HG03064 (cell line): Measurements from ENCODE around the gene GTF2IRD1.
"Not testable (repeated sequence)": the region's sequence is repeated elsewhere in the genome, so short reads cannot be mapped to it uniquely, and the experiment has no call there.

Source experiments
- ATAC-seq: cut with Tn5 transposase; IDR thresholded peaks from one replicate; pipeline ENCODE4 v1.9.1; 2021; ENCODE audit warnings: low read depth; ENCODE audit not compliant: unreplicated experiment

The GTF2IRD1 gene

DNA sequence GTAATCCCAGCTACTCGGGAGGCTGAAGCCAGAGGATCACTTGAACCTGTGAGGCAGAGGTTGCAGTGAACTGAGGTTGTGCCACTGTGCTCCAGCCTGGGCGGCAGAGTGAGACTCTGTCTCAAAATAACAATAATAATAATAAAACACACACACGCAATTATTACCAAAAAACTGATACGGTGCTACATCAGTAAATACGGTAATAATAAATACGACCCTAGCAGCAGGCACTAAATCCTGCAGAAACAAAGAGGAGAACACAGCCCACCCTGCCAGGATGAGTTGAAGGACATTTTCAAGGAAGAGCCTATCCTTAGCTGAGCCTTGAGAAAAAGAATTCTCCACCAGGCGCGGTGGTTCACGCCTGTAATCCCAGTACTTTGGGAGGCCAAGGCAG is 169.4 kb downstream of the GTF2IRD1 start:
- no peak for ATAC-seq

DNA sequence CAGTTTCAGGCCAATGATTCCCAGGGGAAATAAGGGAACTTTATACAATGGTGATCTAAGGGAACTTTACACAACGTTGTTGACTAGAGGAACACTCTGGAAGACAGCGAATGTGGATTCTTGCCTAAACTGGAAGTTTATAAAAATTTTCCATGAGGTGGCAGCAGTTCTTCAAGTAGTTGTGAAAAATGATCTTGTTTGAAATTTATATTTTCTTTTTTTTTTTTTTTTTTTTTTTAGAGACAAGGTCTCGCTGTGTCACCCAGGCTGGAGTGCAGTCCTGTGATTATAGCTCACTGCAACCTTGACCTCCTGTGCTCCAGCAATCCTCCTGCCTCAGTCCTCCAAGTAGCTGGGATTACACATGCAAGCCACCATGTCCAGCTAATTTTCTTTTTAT is 171.7 kb downstream of the GTF2IRD1 start:
- no peak for ATAC-seq

DNA sequence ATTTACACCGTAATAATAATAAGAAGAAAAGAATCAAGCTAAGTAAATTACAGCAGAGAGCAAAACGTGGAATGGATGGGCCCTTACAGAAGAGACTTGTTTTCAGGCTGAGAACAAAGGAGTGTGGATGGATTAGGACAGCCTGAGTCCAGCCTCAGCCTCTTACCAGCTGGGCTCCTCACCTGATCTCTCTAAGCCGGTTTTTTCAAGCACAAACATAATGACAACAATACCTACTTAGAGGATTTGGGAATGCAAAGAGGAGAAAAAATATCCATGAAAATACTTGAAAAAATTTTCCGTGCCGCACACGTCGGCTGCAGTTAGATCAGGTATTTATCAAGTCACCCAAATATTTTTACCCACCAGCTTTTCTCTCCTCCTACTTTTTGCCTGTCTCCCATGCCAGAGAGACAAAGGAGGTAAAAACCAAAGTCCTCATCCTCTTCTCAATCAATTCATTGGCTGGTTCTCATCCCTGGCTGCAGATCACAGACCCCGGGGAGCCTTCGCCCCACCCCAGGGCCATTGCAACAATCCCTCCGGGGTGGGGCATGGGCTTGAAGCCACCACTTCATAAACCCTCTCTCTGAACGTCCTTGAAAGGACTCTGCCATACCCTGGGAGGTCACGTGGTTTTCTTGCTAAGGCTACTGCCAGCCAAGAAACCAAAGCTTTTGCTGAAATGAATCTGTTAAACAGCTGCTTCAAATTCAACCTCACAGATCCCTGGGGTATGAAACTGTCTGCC is 174.1 kb downstream of the GTF2IRD1 start:
- ATAC-seq, result no peak

DNA sequence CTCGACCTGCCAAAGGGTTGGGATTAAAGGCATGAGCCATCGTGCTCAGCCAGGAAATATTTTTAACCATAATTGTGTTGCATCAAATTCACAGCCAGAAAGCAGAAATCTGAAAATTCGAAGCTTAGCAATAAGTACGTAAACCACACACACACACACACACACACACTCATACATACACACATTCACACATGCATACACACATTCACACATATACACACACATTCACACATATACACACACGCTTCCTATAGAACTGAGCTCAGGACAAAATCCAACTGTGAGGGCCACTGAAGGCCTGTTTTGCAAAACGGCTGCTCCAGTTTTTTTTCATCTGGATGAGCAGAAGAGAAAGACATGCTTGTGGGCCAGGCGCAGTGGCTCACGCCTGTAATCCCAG is 178.8 kb downstream of the GTF2IRD1 start:
- no peak for ATAC-seq

DNA sequence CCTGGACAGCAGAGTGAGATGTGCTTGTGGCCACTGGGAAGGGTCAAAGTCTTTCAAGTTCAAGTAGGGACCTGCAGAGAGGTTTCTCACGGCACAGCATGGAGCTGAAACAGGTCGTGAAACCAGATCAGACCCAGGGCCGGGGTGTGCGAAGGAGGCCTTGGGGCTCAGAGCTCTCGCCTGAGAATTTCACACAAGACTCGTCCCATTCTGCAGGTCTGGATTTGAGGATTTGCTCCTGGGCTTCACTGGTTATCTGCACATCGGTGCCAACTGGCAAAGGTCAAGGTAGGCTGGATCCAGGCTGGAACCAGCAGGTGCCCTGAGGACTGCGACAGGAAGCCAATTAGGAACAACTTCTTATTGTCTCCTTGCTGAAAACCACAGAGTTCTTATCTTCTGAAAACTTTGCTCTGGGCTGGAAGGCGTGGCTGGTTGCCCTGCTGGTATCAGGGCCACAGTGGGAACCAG is 179.8 kb downstream of the GTF2IRD1 start:
- no peak for ATAC-seq

DNA sequence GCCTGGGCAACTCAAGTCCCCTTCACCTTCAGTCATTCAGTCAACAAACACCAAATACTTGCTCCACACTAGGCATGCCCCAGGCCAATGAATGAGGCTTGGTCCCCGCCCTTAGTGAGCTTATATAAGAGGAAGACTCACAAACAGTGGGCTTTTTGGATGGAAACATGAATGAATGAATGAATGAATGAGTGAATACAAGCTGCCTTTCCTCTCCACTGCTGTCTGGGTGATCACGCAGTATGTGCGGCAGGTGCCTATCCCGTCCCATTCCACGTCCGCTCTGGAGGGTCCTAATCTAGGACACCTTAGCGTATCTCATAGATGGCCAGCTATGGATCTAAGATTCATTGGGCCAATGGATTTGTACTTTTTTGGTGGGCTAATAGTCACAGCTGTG is 184.0 kb downstream of the GTF2IRD1 start:
- no peak for ATAC-seq

DNA sequence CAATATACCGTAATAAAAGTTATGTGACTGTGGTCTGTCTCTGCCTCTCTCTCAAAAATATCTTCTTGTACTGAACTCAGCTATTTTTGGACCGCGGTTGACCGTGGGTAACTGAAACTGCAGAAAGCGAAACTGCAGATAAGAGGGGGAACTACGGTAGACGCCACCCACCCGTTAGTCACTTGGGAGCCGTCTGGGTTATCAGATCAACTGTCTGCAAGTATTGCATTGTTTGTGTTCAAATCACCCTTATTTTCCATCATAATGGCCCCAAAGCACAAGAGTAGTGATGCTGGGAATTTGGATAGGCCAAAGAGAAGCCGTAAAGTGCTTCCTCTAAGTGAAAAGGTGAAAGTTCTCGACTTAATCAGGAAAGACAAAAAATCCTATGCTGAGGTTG is 196.3 kb downstream of the GTF2IRD1 start:
- ATAC-seq, result peak; percentile 49

DNA sequence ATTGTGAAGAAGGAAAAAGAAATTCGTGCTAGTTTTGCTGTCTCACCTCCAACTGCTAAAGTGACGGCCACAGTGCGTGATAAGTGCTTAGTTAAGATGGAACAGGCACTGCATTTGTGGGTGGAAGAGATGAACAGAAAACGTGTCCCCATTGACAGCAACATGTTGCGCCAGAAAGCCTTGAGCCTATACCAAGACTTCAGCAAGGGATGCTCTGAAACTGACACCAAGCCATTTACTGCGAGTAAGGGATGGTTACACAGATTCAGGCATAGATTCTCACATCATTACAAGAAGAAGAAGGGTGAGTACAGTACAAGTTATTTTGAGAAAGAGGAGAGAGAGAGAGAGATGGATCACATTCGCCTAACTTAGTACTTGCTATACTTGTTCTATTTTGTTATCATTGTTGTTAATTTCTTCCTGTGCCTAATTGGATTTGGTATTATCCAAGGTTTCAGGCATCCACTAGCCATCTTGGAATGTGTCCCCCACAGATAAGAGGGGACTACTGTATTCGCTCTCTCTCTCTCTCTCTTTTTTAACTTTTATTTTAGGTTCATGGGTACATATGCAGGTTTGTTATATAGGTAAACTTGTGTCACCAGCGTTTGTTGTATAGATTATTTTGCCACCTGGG is 196.9 kb downstream of the GTF2IRD1 start:
- peak; percentile 56 for ATAC-seq

DNA sequence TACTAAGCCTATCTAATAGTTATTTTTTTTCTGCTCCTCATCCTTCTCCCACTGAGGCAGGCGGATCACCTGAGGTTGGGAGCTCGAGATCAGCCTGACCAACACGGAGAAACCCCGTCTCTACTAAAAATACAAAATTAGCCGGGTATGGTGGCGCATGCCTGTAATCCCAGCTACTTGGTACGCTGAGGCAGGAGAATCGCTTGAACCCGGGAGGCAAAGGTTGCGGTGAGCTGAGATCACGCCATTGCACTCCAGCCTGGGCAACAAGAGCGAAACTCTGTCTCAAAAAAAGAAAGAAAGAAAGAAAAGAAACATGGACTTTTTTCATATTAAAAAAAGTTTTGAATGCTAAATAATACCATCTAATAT is 197.4 kb downstream of the GTF2IRD1 start:
- ATAC-seq, result not testable (repeated sequence)
